D721Med (cell line): ENCODE measurements around the gene SEL1L3.

Experiments
- DNase-seq: peaks from one replicate; pipeline ENCODE4 v3.0.0; 2011; ENCODE audit warnings: low spot score; ENCODE audit not compliant: insufficient read length
- FAIRE-seq: peaks from 2 replicates; lab custom pipeline; 2011; peaks lifted over from hg19 to GRCh38; lab: Jason Lieb, UNC
- TF ChIP-seq, protein P1 (sequence below): IDR thresholded peaks from 2 replicates; pipeline ENCODE4 v1.5.1; 2012; ENCODE audit warnings: mild to moderate bottlenecking, control low read depth; ENCODE audit not compliant: insufficient read depth; ENCODE audit errors: missing control alignments

The SEL1L3 gene

GRCh38 chr4:25760518-25761157 lies 102.2 kb downstream of the SEL1L3 start:
- no peak for FAIRE-seq
- TF ChIP-seq, protein P1, sequence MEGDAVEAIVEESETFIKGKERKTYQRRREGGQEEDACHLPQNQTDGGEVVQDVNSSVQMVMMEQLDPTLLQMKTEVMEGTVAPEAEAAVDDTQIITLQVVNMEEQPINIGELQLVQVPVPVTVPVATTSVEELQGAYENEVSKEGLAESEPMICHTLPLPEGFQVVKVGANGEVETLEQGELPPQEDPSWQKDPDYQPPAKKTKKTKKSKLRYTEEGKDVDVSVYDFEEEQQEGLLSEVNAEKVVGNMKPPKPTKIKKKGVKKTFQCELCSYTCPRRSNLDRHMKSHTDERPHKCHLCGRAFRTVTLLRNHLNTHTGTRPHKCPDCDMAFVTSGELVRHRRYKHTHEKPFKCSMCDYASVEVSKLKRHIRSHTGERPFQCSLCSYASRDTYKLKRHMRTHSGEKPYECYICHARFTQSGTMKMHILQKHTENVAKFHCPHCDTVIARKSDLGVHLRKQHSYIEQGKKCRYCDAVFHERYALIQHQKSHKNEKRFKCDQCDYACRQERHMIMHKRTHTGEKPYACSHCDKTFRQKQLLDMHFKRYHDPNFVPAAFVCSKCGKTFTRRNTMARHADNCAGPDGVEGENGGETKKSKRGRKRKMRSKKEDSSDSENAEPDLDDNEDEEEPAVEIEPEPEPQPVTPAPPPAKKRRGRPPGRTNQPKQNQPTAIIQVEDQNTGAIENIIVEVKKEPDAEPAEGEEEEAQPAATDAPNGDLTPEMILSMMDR = no peak

GRCh38 chr4:25760048-25760447 lies 102.7 kb downstream of the SEL1L3 start:
- FAIRE-seq (no peak), DNase-seq (no peak)
- TF ChIP-seq, protein P1 = no peak

More at GRCh38 chr4:25760518-25761157, 102.2 kb downstream of the SEL1L3 start:
- no peak for DNase-seq

GRCh38 chr4:25759101-25759500 lies 103.7 kb downstream of the SEL1L3 start:
- no peak for DNase-seq
- TF ChIP-seq, protein P1 = no peak
- FAIRE-seq = no peak

GRCh38 chr4:25757452-25757851 lies 105.3 kb downstream of the SEL1L3 start:
- no peak for FAIRE-seq
- no peak for DNase-seq
- TF ChIP-seq, protein P1 = no peak

- DNase-seq = no peak
- TF ChIP-seq, protein P1 = no peak
- FAIRE-seq = no peak
These were observed 106.3 kb downstream of the SEL1L3 start for GRCh38 chr4:25756503-25756902.

DNA sequence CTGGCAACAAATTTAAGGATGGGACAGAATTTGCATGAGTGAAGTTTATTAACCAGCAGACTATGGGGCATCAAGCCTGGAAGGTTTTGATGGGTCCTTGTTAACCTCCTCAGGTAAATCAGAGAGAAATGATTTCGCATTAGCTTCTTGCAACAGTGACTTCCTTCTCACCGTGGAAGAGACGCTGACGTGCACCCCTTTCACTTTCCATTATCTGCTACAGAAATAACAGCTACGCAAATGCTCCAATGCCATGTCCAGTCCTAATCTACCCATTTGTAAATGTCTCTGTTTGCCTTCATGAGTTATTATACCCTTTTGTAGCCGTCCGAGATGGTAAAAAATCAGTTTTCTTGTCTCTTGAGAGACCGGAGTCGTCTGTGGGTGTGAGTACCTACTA lies 106.9 kb downstream of the SEL1L3 start:
- TF ChIP-seq, protein P1 = no peak
- no peak for FAIRE-seq
- no peak for DNase-seq

- DNase-seq = no peak
- FAIRE-seq = no peak
- TF ChIP-seq, protein P1 = no peak
These were observed 109.5 kb downstream of the SEL1L3 start for GRCh38 chr4:25753239-25753638.
